H9 (cell line): ENCODE results near the gene DOCK10. TPM values are rescaled to one million over a fixed set of nuclear protein-coding genes. Genes with fewer than 3 reads are reported as not detected.

Experiments
- DNase-seq: peaks from one replicate; pipeline ENCODE4 v3.0.0-alpha.2; 2017
- H2AFZ ChIP-seq: one replicate; pipeline ENCODE4 v1.6.1; 2013; ENCODE audit warnings: mild to moderate bottlenecking, low read length, control low read depth, moderate library complexity
- H2AK5ac ChIP-seq: 2 replicates; pipeline ENCODE4 v1.6.1; 2013; ENCODE audit warnings: low read length, control low read depth, mixed read lengths; ENCODE audit not compliant: insufficient read length
- H2BK120ac ChIP-seq: one replicate; pipeline ENCODE4 v1.6.1; 2013; ENCODE audit warnings: low read depth, mild to moderate bottlenecking, low read length, control low read depth, inconsistent platforms; ENCODE audit not compliant: poor library complexity, severe bottlenecking
- H2BK12ac ChIP-seq: 2 replicates; pipeline ENCODE4 v1.6.1; 2013; ENCODE audit warnings: low read length, control low read depth, mixed read lengths, low read depth; ENCODE audit not compliant: insufficient read length
- H2BK15ac ChIP-seq: 2 replicates; pipeline ENCODE4 v1.6.1; 2013; ENCODE audit warnings: low read depth, low read length, control low read depth
- H2BK20ac ChIP-seq: one replicate; pipeline ENCODE4 v1.6.1; 2013; ENCODE audit warnings: low read depth, mild to moderate bottlenecking, low read length, control low read depth, inconsistent platforms; ENCODE audit not compliant: poor library complexity, severe bottlenecking
- H2BK5ac ChIP-seq: 2 replicates; pipeline ENCODE4 v1.6.1; 2013; ENCODE audit warnings: low read length, control low read depth, mixed read lengths; ENCODE audit not compliant: insufficient read length
- H3K14ac ChIP-seq: 2 replicates; pipeline ENCODE4 v1.6.1; 2013; ENCODE audit warnings: low read length, control low read depth; ENCODE audit not compliant: insufficient read depth
- H3K18ac ChIP-seq: 2 replicates; pipeline ENCODE4 v1.6.1; 2013; ENCODE audit warnings: low read depth, mild to moderate bottlenecking, mixed read lengths, low read length, control low read depth; ENCODE audit not compliant: insufficient read length
- H3K23ac ChIP-seq: 2 replicates; pipeline ENCODE4 v1.6.1; 2013; ENCODE audit warnings: low read length, control low read depth, mixed read lengths, low read depth; ENCODE audit not compliant: insufficient read length
- H3K23me2 ChIP-seq: 2 replicates; pipeline ENCODE4 v1.6.1; 2013; ENCODE audit warnings: low read depth, mild to moderate bottlenecking, mixed read lengths, low read length, control low read depth; ENCODE audit not compliant: insufficient read length, poor library complexity, severe bottlenecking
- H3K27ac ChIP-seq: 2 replicates; pipeline ENCODE4 v1.5.1; 2013; ENCODE audit warnings: low read length, control low read depth, mixed read lengths, low read depth; ENCODE audit not compliant: insufficient read length
- H3K27me3 ChIP-seq: 2 replicates; pipeline ENCODE4 v1.6.1; 2013; ENCODE audit warnings: low read length, control low read depth, inconsistent platforms; ENCODE audit not compliant: insufficient read depth
- H3K4ac ChIP-seq: 2 replicates; pipeline ENCODE4 v1.6.1; 2013; ENCODE audit warnings: low read depth, mild to moderate bottlenecking, control low read depth, inconsistent platforms, low read length, moderate library complexity
- H3K4me1 ChIP-seq: 2 replicates; pipeline ENCODE4 v1.6.1; 2013; ENCODE audit warnings: low read length, control low read depth, inconsistent platforms; ENCODE audit not compliant: insufficient read depth
- H3K4me2 ChIP-seq: 2 replicates; pipeline ENCODE4 v1.6.1; 2013; ENCODE audit warnings: low read length, control low read depth, mixed read lengths; ENCODE audit not compliant: insufficient read length, insufficient read depth
- H3K56ac ChIP-seq: 2 replicates; pipeline ENCODE4 v1.6.1; 2013; ENCODE audit warnings: low read depth, mild to moderate bottlenecking, mixed read lengths, low read length, control low read depth; ENCODE audit not compliant: insufficient read length
- H3K79me1 ChIP-seq: 2 replicates; pipeline ENCODE4 v1.6.1; 2013; ENCODE audit warnings: low read depth, mild to moderate bottlenecking, moderate library complexity, low read length, control low read depth, inconsistent platforms; ENCODE audit not compliant: insufficient read depth, poor library complexity, severe bottlenecking
- H3K79me2 ChIP-seq: 2 replicates; pipeline ENCODE4 v1.6.1; 2013; ENCODE audit warnings: low read length, control low read depth, inconsistent platforms; ENCODE audit not compliant: insufficient read depth
- H3K9ac ChIP-seq: 2 replicates; pipeline ENCODE4 v1.6.1; 2013; ENCODE audit warnings: low read length, control low read depth, mixed read lengths; ENCODE audit not compliant: insufficient read length; ENCODE audit errors: extremely low read depth
- H3K9me3 ChIP-seq: one replicate; pipeline ENCODE4 v1.6.1; 2013; ENCODE audit warnings: low read depth, low read length, inconsistent platforms; ENCODE audit not compliant: control insufficient read depth
- H3T11ph ChIP-seq: one replicate; pipeline ENCODE4 v1.6.1; 2013; ENCODE audit warnings: mild to moderate bottlenecking, low read length, control low read depth, inconsistent platforms
- H4K20me1 ChIP-seq: one replicate; pipeline ENCODE4 v1.6.1; 2013; ENCODE audit not compliant: control insufficient read depth, insufficient read length, insufficient read depth
- H4K5ac ChIP-seq: 2 replicates; pipeline ENCODE4 v1.6.1; 2013; ENCODE audit warnings: low read depth, mild to moderate bottlenecking, mixed read lengths, low read length, control low read depth; ENCODE audit not compliant: insufficient read length
- H4K8ac ChIP-seq: replicated peaks from 2 replicates; pipeline ENCODE4 v1.6.1; 2013; ENCODE audit warnings: low read length, control low read depth, mixed read lengths, low read depth; ENCODE audit not compliant: insufficient read length
- H4K91ac ChIP-seq: 2 replicates; pipeline ENCODE4 v1.6.1; 2013; ENCODE audit warnings: low read depth, mild to moderate bottlenecking, moderate library complexity, mixed read lengths, low read length, control low read depth; ENCODE audit not compliant: insufficient read length
- H3K27ac Mint-ChIP-seq, 3 experiments: 2 replicates in 2 of 3; 3 replicates in 1 of 3; pipeline ENCODE4 v1.8.0; 2020 to 2021; ENCODE audit warnings: mixed read lengths in 3 of 3, mild to moderate bottlenecking in 1 of 3, moderate library complexity in 1 of 3
- H3K27me3 Mint-ChIP-seq: 2 replicates; pipeline ENCODE4 v1.8.0; 2021; ENCODE audit warnings: low read depth, mild to moderate bottlenecking, moderate library complexity, mixed read lengths
- H3K36me3 Mint-ChIP-seq, 3 experiments: 2 replicates in 2 of 3; 3 replicates in 1 of 3; pipeline ENCODE4 v1.8.0; 2020 to 2021; ENCODE audit warnings: low read depth in 3 of 3, mixed read lengths in 3 of 3; ENCODE audit not compliant: insufficient read depth in 1 of 3
- H3K4me1 Mint-ChIP-seq, 2 experiments: 2 replicates each; pipeline ENCODE4 v1.8.0; 2020; ENCODE audit warnings: mixed read lengths in 2 of 2
- H3K4me3 Mint-ChIP-seq, 2 experiments: 2 replicates in 1 of 2; 3 replicates in 1 of 2; pipeline ENCODE4 v1.8.0; 2020 to 2021; ENCODE audit warnings: mild to moderate bottlenecking in 2 of 2, mixed read lengths in 2 of 2, moderate library complexity in 1 of 2
- H3K9me3 Mint-ChIP-seq, 2 experiments: 2 replicates in 1 of 2; 3 replicates in 1 of 2; pipeline ENCODE4 v1.8.0; 2020; ENCODE audit warnings: mild to moderate bottlenecking in 2 of 2, mixed read lengths in 2 of 2, moderate library complexity in 1 of 2
- CTCF ChIP-seq: fragments of 200-600 bp; sonication (generic); conservative IDR thresholded peaks from 3 replicates; pipeline ENCODE4 v1.8.0; 2021; ENCODE audit warnings: antibody characterized with exemption, mild to moderate bottlenecking
- WGBS: extraction: QIAGEN DNeasy Blood & Tissue Kit; methylation state at CpG from one replicate; pipeline ENCODE4 v1.1.7; 2013; ENCODE audit warnings: missing lambda C conversion rate, low lambda C conversion rate, mixed read lengths; ENCODE audit not compliant: insufficient read length; ENCODE audit errors: extremely low coverage; 5-methylcytosine and 5-hydroxymethylcytosine counted together
- total RNA-seq: library from RNA; stranded (reverse); gene quantifications from 2 replicates; pipeline ENCODE4 v1.2.1, GENCODE V29; 2021

The DOCK10 gene
- total RNA-seq, 1 experiment from 2014 or later, result 0.79 TPM

- H2BK12ac ChIP-seq, result no peak overlapping the region
- no peak overlapping the region for H2BK120ac ChIP-seq
- H3K18ac ChIP-seq, result no peak overlapping the region
- no peak overlapping the region for H3K4ac ChIP-seq
- WGBS, result no CpG with 5 or more reads among the region's 6 CpGs
- no peak for TF ChIP-seq CTCF
- H3K4me2 ChIP-seq, result no peak overlapping the region
- no peak overlapping the region for H3T11ph ChIP-seq
- Mint-ChIP-seq H3K27ac (no peak overlapping the region), H3K4me1 (no peaks in the 10 kb centered on the region), H3K27me3 (peaks cover 4% of the 10 kb centered on the region), H3K36me3 (no peaks in the 10 kb centered on the region; a peak in 1 of 7 replicates), H3K4me3 (no peak overlapping the region), H3K9me3 (peaks cover 0 to 3% of the 10 kb centered on the region in 2 experiments; a peak in 1 of 5 replicates)
- no peak overlapping the region for H4K8ac ChIP-seq
- no peaks in the 10 kb centered on the region for H3K23me2 ChIP-seq
- H3K56ac ChIP-seq, result no peak overlapping the region
- no peak overlapping the region for H2AK5ac ChIP-seq
- H4K5ac ChIP-seq, result no peak overlapping the region
- no peak overlapping the region for H2AFZ ChIP-seq
- H3K27me3 ChIP-seq, result no peaks in the 10 kb centered on the region
- no peaks in the 10 kb centered on the region for H3K9me3 ChIP-seq
- no peaks in the 10 kb centered on the region for H3K4me1 ChIP-seq
- no peak overlapping the region for H3K27ac ChIP-seq
- H3K23ac ChIP-seq, result no peak overlapping the region
- H3K79me1 ChIP-seq, result no peaks in the 10 kb centered on the region
- no peak overlapping the region for H3K14ac ChIP-seq
- H4K20me1 ChIP-seq, result no peaks in the 10 kb centered on the region
- H2BK15ac ChIP-seq, result no peak overlapping the region
- no peak overlapping the region for H4K91ac ChIP-seq
- no peak overlapping the region for H2BK20ac ChIP-seq
- H2BK5ac ChIP-seq, result no peak overlapping the region
- no peaks in the 10 kb centered on the region for H3K79me2 ChIP-seq
- no peak for DNase-seq
- no peak overlapping the region for H3K9ac ChIP-seq
Observed at GRCh38 chr2:224835405-224835804, 206.9 kb downstream of the DOCK10 start.
